ENCODE measurements around the gene TRDMT1. TPM values are rescaled to one million over a fixed set of nuclear protein-coding genes. Genes with fewer than 3 reads are reported as not detected.

TRDMT1 gene
- total RNA-seq, 2 donors from 2014 or later: 10.6 to 15.6 TPM

DNA sequence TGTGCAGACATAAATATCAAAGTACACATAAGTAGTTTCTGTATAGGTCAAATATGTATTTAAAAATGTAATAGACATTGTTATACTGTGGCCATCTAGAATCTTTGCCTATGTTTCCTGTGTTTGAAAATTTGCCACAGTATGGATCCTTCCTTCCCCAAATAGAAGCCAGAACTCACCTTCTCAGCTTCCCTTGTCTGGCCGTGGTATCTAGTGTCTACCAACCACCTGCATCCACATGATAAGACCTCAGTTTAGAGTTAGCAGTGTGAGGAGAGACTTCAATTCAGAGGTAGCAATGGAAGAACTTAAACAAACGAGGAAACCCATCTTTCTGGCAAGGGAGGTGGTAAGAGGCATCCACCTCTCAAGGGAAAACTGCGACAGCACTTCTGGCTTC lies 4.9 kb downstream of the TRDMT1 start:
- Mint-ChIP-seq H3K4me3 (no peak overlapping the region), H3K4me1 (peaks cover 39% of the 10 kb centered on the region), H3K27me3 (no peaks in the 10 kb centered on the region), H3K27ac (no peak overlapping the region), H3K36me3 (ENCODE audit: low read depth) (peaks cover 6% of the 10 kb centered on the region)
- H3K9me3 ChIP-seq (ENCODE audit: control insufficient read depth, low read length, poor library complexity, severe bottlenecking): no peaks in the 10 kb centered on the region
- DNase-seq (no peak), ATAC-seq (no peak)

DNA sequence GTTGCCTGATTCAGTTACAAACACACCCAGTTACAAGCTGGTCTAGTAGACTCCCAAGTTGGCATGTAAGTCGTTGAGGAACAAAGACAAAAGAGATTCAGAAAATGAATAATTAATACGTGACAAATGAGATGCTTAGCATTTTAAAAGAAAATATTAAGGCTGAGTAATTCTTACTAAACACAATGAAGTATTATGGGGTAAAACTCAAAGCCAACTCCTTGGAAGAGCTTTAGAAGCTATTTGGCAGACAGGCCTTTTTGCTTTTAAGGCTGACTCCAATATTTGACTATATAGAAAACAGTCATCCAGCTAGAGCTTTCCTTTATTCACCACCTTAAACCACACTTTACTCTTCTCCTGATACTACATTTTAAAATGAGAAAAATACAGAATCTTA lies 5.4 kb downstream of the TRDMT1 start:
- Mint-ChIP-seq H3K27ac (no peak overlapping the region), H3K4me3 (no peak overlapping the region), H3K36me3 (ENCODE audit: low read depth) (peaks cover 6% of the 10 kb centered on the region), H3K4me1 (peaks cover 38% of the 10 kb centered on the region), H3K27me3 (no peaks in the 10 kb centered on the region)
- H3K9me3 ChIP-seq (ENCODE audit: control insufficient read depth, low read length, poor library complexity, severe bottlenecking): no peaks in the 10 kb centered on the region
- ATAC-seq (no peak), DNase-seq (no peak)

DNA sequence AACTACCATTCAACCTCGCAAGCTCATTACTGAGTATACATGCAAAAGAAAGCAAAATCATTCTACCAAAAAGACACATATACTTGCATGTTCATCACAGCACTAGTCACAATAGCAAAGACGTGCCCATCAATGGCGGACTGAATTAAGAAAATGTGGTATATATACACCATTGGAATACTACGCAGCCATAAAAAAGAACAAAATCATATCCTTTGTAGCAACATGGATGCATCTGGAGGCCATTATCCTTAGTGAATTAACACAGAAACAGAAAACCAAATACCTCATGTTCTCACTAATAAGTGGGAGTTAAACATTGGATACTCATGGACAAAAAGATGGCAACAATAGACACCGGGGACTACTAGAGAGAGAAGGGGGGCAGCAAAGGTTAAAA lies 6.4 kb downstream of the TRDMT1 start:
- no peak for DNase-seq
- H3K27me3 Mint-ChIP-seq: no peaks in the 10 kb centered on the region
- H3K4me1 Mint-ChIP-seq: peaks cover 35% of the 10 kb centered on the region
- H3K4me3 Mint-ChIP-seq: no peak overlapping the region
- no peaks in the 10 kb centered on the region for H3K9me3 ChIP-seq (ENCODE audit: control insufficient read depth, low read length, poor library complexity, severe bottlenecking)
- H3K27ac Mint-ChIP-seq: no peak overlapping the region
- no peak for ATAC-seq
- peaks cover 10% of the 10 kb centered on the region for H3K36me3 Mint-ChIP-seq (ENCODE audit: low read depth)

DNA sequence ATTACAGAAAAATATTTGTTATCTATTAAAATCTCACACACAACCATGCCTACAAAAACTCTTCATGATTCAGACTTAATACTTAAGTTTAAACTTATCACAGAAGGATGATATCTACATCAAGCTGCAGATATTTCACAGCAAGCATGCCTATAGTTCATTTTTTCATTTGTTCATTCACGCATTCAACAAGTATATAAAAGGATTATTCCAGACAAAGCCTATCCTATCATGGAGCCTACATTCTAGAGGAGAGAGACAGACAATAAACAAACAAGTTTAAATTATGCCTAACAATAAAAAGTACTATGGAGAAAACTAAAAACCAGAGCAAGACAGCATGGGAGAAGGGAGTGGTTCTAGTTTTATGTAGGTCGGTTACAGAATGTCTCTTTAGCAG lies 10.9 kb downstream of the TRDMT1 start:
- peaks cover 25% of the 10 kb centered on the region for H3K4me1 Mint-ChIP-seq
- DNase-seq (no peak), ATAC-seq (no peak)
- peaks cover 7% of the 10 kb centered on the region for H3K36me3 Mint-ChIP-seq (ENCODE audit: low read depth)
- peak overlapping the region; percentile 37 for H3K27ac Mint-ChIP-seq
- H3K9me3 ChIP-seq (ENCODE audit: control insufficient read depth, low read length, poor library complexity, severe bottlenecking): no peaks in the 10 kb centered on the region
- no peaks in the 10 kb centered on the region for H3K27me3 Mint-ChIP-seq
- H3K4me3 Mint-ChIP-seq: no peak overlapping the region

DNA sequence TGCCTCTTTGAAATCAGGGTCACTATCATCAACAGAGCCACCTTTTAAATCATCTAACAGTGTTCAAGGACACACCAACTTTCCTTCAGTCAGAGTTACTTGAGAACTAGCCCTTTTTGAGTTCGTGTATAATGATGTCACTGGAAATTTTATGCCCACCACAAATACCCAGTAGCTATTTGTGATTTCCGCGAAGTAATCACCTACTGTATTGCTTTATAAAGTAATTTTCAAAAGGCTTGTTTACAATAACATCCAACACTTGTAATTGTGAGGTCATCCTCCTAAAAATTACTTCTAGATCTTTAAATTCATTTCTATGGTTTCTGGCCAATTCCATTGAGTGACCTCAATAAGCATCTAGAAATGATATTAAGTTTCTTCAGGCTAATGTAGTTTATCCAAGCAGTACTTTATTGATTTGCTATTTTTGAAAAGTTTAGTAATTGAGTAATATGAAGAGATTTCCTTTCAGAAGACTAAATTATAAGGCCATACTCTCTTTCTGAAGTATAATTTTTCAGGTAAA lies 12.8 kb downstream of the TRDMT1 start:
- peak overlapping the region; percentile 2 for H3K27ac Mint-ChIP-seq
- H3K4me1 Mint-ChIP-seq: peaks cover 20% of the 10 kb centered on the region
- H3K36me3 Mint-ChIP-seq (ENCODE audit: low read depth): peaks cover 7% of the 10 kb centered on the region
- no peaks in the 10 kb centered on the region for H3K27me3 Mint-ChIP-seq
- ATAC-seq (no peak), DNase-seq (no peak)
- no peak overlapping the region for H3K4me3 Mint-ChIP-seq
- no peaks in the 10 kb centered on the region for H3K9me3 ChIP-seq (ENCODE audit: control insufficient read depth, low read length, poor library complexity, severe bottlenecking)

DNA sequence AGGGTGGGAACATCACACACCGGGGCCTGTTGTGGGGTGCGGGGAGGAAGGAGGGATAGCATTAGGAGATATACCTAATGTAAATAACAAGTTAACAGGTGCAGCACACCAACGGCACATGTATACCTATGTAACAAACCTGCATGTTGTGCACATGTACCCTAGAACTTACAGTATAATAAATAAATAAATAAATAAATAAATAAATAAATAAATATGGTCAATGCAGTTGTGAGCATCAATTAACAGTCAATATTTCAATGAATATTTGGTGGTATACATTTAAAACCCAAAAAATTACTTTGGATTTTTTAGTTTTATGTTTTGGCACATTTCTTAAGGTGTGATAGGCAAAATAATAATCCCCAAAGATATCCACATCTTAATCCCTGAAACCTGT lies 15.6 kb downstream of the TRDMT1 start:
- Mint-ChIP-seq H3K27me3 (no peaks in the 10 kb centered on the region), H3K4me3 (no peak overlapping the region), H3K4me1 (peaks cover 10% of the 10 kb centered on the region), H3K27ac (no peak overlapping the region), H3K36me3 (ENCODE audit: low read depth) (peaks cover 3% of the 10 kb centered on the region)
- no peaks in the 10 kb centered on the region for H3K9me3 ChIP-seq (ENCODE audit: control insufficient read depth, low read length, poor library complexity, severe bottlenecking)
- DNase-seq (no peak), ATAC-seq (no peak)

DNA sequence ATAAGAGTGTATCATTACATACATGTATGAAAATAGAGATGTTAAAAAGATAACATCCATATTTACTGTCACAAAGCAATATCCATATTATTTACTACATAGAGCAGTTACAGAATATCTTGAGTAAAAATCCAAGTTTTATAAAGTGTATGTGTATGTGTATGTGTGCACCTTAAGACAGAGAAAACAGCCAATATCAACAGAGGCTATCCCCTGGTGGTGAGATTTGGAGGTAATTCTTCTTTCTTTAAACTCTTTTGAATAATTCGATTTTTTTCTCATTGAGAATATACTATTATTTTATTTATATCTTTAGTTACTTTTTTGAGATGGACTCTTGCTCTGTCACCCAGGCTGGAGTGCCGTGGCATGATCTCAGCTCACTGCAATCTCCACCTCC lies 18.4 kb downstream of the TRDMT1 start:
- no peak for ATAC-seq
- Mint-ChIP-seq H3K4me1 (peaks cover 10% of the 10 kb centered on the region), H3K27me3 (no peaks in the 10 kb centered on the region), H3K36me3 (ENCODE audit: low read depth) (no peaks in the 10 kb centered on the region), H3K4me3 (no peak overlapping the region), H3K27ac (no peak overlapping the region)
- no peak for DNase-seq
- H3K9me3 ChIP-seq (ENCODE audit: control insufficient read depth, low read length, poor library complexity, severe bottlenecking): no peaks in the 10 kb centered on the region

DNA sequence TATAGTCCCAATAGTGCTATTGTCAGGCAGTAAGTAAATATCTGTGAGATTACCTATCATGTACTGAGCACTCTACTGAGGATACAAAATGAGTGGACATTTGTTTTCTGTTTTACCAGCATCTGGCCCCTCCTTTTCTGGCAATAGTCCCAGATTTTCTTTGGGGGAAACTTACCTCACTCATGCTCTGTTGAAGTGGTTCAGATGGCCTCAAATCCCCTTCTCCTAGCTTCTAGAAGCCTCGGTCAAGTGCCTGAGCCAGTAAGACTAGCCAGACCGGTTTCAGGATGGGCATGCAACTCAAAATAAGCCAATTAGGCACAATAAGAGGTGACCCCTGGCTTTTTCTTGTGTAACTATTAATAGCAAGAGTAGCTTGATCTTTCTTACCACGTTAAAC lies 19.7 kb downstream of the TRDMT1 start:
- peaks cover 8% of the 10 kb centered on the region for H3K4me1 Mint-ChIP-seq
- no peak for ATAC-seq

DNA sequence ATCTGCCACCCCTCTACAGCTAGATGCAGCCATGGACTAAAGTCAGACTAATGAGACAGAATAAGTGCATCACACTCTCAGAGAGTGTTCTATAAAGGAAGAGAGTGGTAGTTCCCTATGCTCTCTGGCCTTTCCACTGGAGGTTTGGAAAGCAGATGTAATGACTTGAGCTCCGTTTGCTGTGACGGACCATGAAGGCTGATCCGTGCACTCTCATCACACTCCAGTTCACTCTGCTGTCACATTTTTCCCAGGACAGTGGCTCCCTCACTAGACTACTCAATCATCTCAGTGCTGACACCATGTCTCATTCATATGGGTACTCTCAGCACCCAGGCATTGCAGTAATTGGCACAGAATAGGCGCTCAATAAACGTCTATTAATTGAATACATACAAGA lies 20.4 kb downstream of the TRDMT1 start:
- Mint-ChIP-seq H3K27ac (peak overlapping the region; percentile 66), H3K36me3 (ENCODE audit: low read depth) (no peaks in the 10 kb centered on the region), H3K4me1 (peaks cover 8% of the 10 kb centered on the region), H3K4me3 (no peak overlapping the region), H3K27me3 (no peaks in the 10 kb centered on the region)
- no peak for DNase-seq
- no peak for ATAC-seq
- no peaks in the 10 kb centered on the region for H3K9me3 ChIP-seq (ENCODE audit: control insufficient read depth, low read length, poor library complexity, severe bottlenecking)

More for the DNA sequence above, 19.7 kb downstream of the TRDMT1 start:
- H3K4me3 Mint-ChIP-seq: no peak overlapping the region
- H3K27ac Mint-ChIP-seq: peak overlapping the region; percentile 66
- no peak for DNase-seq
- no peaks in the 10 kb centered on the region for H3K27me3 Mint-ChIP-seq
- H3K9me3 ChIP-seq (ENCODE audit: control insufficient read depth, low read length, poor library complexity, severe bottlenecking): no peaks in the 10 kb centered on the region
- H3K36me3 Mint-ChIP-seq (ENCODE audit: low read depth): no peaks in the 10 kb centered on the region

DNA sequence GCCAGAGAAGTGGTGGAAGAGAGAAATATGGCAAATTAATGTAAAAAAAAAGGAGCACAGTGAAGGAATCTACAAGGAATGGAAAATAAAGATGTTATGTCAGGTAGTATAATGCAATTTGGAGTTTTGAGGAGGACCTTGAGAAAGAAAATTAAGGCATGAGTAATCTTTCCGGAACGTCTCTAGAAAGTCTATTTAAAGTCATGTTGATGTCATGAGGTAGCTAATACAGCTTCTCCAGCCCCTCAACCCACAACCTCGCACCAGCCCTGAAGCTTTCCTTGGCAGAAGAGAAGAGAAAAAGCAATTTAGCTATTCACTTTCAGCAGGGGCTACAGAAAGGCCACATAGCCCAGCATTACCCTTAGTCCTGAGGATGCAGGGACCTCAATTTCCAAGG lies 22.5 kb downstream of the TRDMT1 start:
- H3K9me3 ChIP-seq (ENCODE audit: control insufficient read depth, low read length, poor library complexity, severe bottlenecking): no peaks in the 10 kb centered on the region
- DNase-seq (no peak), ATAC-seq (no peak)

DNA sequence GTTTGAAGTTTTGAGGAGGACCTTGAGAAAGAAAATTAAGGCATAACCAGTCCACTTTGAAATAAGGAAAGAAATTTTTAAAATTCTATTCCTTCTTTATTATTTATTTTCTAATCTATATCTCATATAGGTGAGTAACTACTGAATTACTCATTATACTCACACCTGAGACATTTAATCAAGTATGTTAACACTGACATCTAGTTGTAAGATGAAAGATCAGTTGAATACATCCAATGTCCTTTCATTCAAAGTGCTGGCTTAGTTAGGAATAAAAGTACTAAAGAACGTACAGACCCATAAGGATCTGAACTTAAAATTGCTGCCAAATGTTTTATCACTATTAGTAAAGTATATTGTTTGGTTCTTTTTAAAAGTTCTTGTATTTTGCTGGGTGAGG lies 23.5 kb downstream of the TRDMT1 start:
- H3K9me3 ChIP-seq (ENCODE audit: control insufficient read depth, low read length, poor library complexity, severe bottlenecking): no peaks in the 10 kb centered on the region
- no peaks in the 10 kb centered on the region for H3K36me3 Mint-ChIP-seq (ENCODE audit: low read depth)
- DNase-seq: no peak
- peaks cover 11% of the 10 kb centered on the region for H3K4me1 Mint-ChIP-seq
- ATAC-seq: no peak
- H3K4me3 Mint-ChIP-seq: no peak overlapping the region
- no peaks in the 10 kb centered on the region for H3K27me3 Mint-ChIP-seq
- no peak overlapping the region for H3K27ac Mint-ChIP-seq

More for the DNA sequence above, 22.5 kb downstream of the TRDMT1 start:
- peaks cover 11% of the 10 kb centered on the region for H3K4me1 Mint-ChIP-seq
- no peak overlapping the region for H3K4me3 Mint-ChIP-seq
- H3K27ac Mint-ChIP-seq: no peak overlapping the region
- H3K36me3 Mint-ChIP-seq (ENCODE audit: low read depth): no peaks in the 10 kb centered on the region
- no peaks in the 10 kb centered on the region for H3K27me3 Mint-ChIP-seq

DNA sequence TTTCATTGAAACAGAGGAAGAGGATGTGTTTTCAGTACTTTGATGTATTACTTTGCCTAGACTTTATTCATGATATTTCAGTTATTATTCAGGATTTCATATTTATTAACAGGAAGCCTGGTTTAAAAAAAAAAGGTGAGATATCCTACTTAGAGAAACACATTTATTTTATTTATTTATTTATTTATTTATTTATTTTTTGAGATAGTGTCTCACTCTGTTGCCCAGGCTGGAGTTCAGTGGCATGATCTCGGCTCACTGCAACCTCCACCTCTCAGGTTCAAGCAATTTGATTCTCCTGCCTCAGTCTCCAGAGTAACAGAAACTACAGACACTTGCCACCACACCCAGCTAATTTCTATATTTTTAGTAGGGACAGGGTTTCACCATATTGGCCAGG lies 24.5 kb downstream of the TRDMT1 start:
- Mint-ChIP-seq H3K27ac (no peak overlapping the region), H3K27me3 (no peaks in the 10 kb centered on the region), H3K4me3 (no peak overlapping the region), H3K36me3 (ENCODE audit: low read depth) (no peaks in the 10 kb centered on the region), H3K4me1 (peaks cover 10% of the 10 kb centered on the region)
- DNase-seq (no peak), ATAC-seq (no peak)
- H3K9me3 ChIP-seq (ENCODE audit: control insufficient read depth, low read length, poor library complexity, severe bottlenecking): no peaks in the 10 kb centered on the region

DNA sequence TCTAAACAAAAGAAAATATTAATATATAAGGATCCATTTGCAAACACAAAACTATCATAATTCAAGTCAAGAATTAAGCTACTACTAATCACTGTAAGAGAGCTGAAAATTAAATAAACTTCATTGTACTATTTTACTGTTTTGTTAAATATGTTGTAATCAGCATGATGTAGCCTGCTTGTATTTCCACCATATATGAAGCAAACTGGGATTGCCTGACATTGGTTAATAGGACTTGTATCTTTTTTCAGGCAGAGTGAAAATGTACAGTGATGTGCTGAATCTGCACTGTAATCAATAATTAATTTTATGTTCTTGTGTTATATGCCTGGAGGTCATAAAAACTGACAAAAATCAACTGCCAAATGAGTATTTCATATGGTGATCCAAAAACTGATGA lies 25.4 kb downstream of the TRDMT1 start:
- Mint-ChIP-seq H3K36me3 (ENCODE audit: low read depth) (peaks cover 2% of the 10 kb centered on the region), H3K4me3 (no peak overlapping the region), H3K4me1 (peaks cover 7% of the 10 kb centered on the region), H3K27ac (no peak overlapping the region), H3K27me3 (no peaks in the 10 kb centered on the region)
- no peak for DNase-seq
- no peak for ATAC-seq
- H3K9me3 ChIP-seq (ENCODE audit: control insufficient read depth, low read length, poor library complexity, severe bottlenecking): no peaks in the 10 kb centered on the region

DNA sequence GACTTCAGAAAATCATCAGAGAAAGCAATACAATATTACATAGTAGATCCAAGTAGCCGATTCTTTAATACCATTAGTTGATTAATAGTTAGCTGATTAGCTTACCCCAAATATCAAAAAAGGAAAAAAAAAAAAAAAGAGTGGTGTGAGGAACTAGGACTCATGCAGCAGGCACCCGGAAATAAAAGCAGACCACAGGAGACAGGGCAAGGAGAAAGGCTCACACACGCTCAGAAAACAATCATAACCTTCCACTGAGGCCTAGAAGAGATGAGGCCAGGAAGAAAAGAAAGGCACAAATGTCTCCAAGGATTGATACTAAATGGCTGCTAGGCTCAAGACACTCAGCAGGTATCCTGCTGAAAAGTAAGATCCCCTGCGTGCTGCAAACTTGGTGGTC lies 25.9 kb downstream of the TRDMT1 start:
- H3K4me3 Mint-ChIP-seq: no peak overlapping the region
- H3K4me1 Mint-ChIP-seq: peaks cover 7% of the 10 kb centered on the region
- H3K27ac Mint-ChIP-seq: peak overlapping the region; percentile 69
- ATAC-seq (peak; percentile 46), DNase-seq (no peak)
- no peaks in the 10 kb centered on the region for H3K27me3 Mint-ChIP-seq
- no peaks in the 10 kb centered on the region for H3K9me3 ChIP-seq (ENCODE audit: control insufficient read depth, low read length, poor library complexity, severe bottlenecking)
- peaks cover 2% of the 10 kb centered on the region for H3K36me3 Mint-ChIP-seq (ENCODE audit: low read depth)
